Right lobe of liver (tissue), 6 donors: Measurements from ENCODE around the gene KLRC4. TPM values are rescaled to one million over a fixed set of nuclear protein-coding genes. Genes with fewer than 3 reads are reported as not detected.
"Not testable (repeated sequence)": the region's sequence is repeated elsewhere in the genome, so short reads cannot be mapped to it uniquely, and the experiment has no call there.

ENCODE experiments used
- ATAC-seq, 4 donors: fragments of 200-7000 bp; cut with Tn5 transposase; one replicate each; pipeline ENCODE4 v1.9.1; 2020; ENCODE audit warnings: mild to moderate bottlenecking in 4 of 4, moderate library complexity in 4 of 4
- DNase-seq, 3 donors: peaks; one replicate each; pipeline ENCODE4 v3.0.0-alpha.2; 2020
- H3K27ac ChIP-seq, 3 donors: fragments of 200-600 bp; one replicate each; pipeline ENCODE4 v1.8.0; 2022
- H3K27me3 ChIP-seq, 2 donors: fragments of 200-600 bp; one replicate each; pipeline ENCODE4 v1.8.0; 2022
- H3K36me3 ChIP-seq, 4 donors: fragments of 200-600 bp; sonication (generic) in 1 of 4; one replicate each; pipeline versions ENCODE4 v1.5.1 to v1.8.0; 2017 to 2022; ENCODE audit warnings: control low read depth in 1 of 4
- H3K4me1 ChIP-seq, 4 donors: fragments of 200-600 bp; sonication (generic) in 1 of 4; one replicate each; pipeline versions ENCODE4 v1.5.1 to v1.8.0; 2017 to 2022; ENCODE audit warnings: control low read depth in 1 of 4
- H3K4me3 ChIP-seq, 3 donors: fragments of 200-600 bp; one replicate each; pipeline ENCODE4 v1.8.0; 2022
- H3K9me3 ChIP-seq, 4 donors: fragments of 200-600 bp; sonication (generic) in 1 of 4; one replicate each; pipeline versions ENCODE4 v1.5.1 to v1.8.0; 2017 to 2022; ENCODE audit warnings: control low read depth in 1 of 4
- POLR2A ChIP-seq: fragments of 450-650 bp; IDR thresholded peaks from one replicate; pipeline ENCODE4 v1.6.1; 2017; ENCODE audit warnings: antibody characterized with exemption, mild to moderate bottlenecking
- WGBS: methylation state at CpG from one replicate; pipeline ENCODE4 v1.1.6; 2018; ENCODE audit warnings: low coverage, low lambda C conversion rate; ENCODE audit not compliant: insufficient coverage; ENCODE audit errors: missing lambda C conversion rate; 5-methylcytosine and 5-hydroxymethylcytosine counted together
- intact Hi-C, 2 donors: fragments of 100-400 bp; cut with DNase I; formaldehyde crosslinking; loops; one replicate each; pipeline versions ENCODE4 v1.11.2 to v1.14.1; 2022
- total RNA-seq, 6 experiments: library from RNA; depleted of rRNA in 2 of 6; stranded (reverse); fragments of >200 nt in 2 of 6; fragmentation: NEBNext Ultra II Directional in 3 of 6; extraction: Animal tissue kit (Norgen Biotek cat#: 25700) in 3 of 6; gene quantifications; one replicate each; pipeline versions ENCODE4 v1.1.0 to v1.2.4, GENCODE V29; 2016 to 2023
- TF ChIP-seq, protein P1 (sequence below), 4 donors: fragments of 200-600 bp in 3 of 4; fragments of 450-650 bp in 1 of 4; IDR thresholded peaks; one replicate each; pipeline versions ENCODE4 v1.5.1 to v1.8.0; 2016 to 2022; ENCODE audit warnings: antibody characterized with exemption in 4 of 4, mild to moderate bottlenecking in 2 of 4
- donor health status: DM: no; HTN: yes; CAD: no.
- donor health status: DM: no; HTN: no; CAD: no.
- donor health status: DM: no; HTN: no; CAD: no.
- donor health status: DM: no; HTN: yes; CAD: no.
- donor health status: DM: no; HTN: yes; CAD: no.

KLRC4 gene
- total RNA-seq, 6 experiments from 2014 or later: 0.39 TPM; not detected in 5

DNA sequence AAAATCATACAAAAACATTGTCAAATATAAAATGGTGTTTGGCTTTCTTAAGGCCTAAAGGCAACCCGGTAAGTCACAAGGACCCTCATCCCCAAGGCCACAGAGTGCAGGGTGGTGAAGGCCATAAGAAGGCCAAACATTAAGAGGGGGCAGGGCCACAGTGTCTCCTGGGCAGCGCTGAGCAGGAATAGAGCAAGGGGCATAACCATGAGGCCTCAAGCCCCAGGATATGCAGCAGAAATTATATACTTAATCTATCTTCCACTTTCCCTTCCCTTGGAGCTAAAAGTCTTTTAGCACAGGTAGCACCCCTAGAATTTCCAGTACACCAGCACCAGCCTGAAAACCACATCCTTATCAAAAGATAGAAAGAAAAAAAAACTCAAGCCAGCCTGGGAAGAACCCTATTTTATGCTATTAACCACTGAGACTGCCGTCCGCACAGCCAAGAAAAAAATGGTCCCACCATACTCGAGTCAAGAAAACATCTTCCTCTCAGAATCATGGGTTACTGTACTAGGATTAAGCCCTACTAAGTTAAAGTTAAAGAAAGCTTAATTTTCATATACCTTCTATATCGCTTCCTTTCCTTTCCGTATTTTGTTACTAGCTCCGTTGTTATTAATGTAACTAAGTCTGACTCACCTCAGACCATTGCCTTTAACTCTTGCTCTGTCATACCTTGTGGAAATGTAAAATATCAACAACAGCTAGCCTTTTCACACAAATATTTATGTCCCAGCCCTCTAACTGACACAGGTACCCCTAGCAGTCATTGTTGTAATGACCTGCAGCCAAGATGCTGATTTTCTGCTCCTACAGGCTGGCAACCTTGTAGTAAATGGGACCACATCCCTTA is 39.8 kb downstream of the KLRC4 start:
- TF ChIP-seq, protein P1, sequence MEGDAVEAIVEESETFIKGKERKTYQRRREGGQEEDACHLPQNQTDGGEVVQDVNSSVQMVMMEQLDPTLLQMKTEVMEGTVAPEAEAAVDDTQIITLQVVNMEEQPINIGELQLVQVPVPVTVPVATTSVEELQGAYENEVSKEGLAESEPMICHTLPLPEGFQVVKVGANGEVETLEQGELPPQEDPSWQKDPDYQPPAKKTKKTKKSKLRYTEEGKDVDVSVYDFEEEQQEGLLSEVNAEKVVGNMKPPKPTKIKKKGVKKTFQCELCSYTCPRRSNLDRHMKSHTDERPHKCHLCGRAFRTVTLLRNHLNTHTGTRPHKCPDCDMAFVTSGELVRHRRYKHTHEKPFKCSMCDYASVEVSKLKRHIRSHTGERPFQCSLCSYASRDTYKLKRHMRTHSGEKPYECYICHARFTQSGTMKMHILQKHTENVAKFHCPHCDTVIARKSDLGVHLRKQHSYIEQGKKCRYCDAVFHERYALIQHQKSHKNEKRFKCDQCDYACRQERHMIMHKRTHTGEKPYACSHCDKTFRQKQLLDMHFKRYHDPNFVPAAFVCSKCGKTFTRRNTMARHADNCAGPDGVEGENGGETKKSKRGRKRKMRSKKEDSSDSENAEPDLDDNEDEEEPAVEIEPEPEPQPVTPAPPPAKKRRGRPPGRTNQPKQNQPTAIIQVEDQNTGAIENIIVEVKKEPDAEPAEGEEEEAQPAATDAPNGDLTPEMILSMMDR (IDR thresholded peaks at IDR 0.05): no peak
- TF ChIP-seq POLR2A: no peak
- Histone ChIP-seq H3K4me3 (no peak overlapping the region), H3K36me3 (no peaks in the 10 kb centered on the region), H3K27ac (no peak overlapping the region), H3K27me3 (no peaks in the 10 kb centered on the region), H3K9me3 (no peaks in the 10 kb centered on the region), H3K4me1 (peaks cover 0 to 5% (median 0%) of the 10 kb centered on the region in 4 donors)
- WGBS: 88% methylated on average over 7 of the region's 8 CpGs
- intact Hi-C loops: no loop called here
- ATAC-seq (no peak), DNase-seq (no peak)

DNA sequence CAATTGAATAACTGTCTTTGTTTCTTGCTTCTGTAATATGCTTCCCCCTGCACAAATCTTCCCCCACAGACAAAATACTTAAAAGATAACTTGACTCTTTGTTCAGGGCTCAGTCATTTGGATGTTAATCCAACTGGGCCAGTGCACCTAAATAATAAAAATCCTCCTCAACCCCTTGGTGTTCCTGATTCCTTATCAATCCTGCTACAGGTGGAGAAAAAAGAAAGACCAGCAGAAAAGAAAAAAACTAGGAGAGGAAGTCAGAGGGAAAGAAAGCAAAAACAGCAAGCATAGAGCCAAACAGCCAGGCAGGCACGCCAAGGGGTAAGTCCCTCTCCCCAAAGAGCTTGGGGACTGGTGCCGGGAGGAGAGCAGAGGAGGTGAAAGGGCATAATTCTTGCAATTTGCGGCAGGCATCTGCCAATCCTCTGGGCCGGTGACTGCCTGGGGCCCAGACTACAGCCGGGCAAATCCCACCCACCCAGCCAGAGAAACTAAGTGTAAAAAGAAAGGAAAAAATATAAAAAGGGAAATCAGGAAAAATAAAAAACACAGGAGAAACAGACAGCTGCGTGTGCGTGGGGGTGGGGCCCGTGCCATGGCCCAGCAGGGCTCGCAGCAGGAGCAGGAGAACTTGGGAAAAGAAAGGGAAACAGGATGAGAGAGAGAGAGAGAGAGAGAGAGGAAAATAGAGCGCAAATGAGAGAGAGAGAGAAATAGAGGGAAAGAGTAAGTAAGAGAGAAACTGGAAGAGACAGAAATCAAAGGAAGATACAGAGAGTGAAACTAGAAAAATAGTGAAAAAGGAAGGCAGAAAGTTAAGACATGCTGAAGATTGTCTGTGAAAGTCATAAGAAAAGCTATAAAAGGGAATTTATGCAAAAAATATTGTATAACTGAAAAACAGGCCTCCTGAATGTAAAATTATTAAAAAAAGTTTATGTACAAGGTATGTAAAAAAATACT is 41.1 kb downstream of the KLRC4 start:
- Histone ChIP-seq H3K4me1 (peaks cover 0 to 5% (median 0%) of the 10 kb centered on the region in 4 donors), H3K27me3 (no peaks in the 10 kb centered on the region), H3K36me3 (no peaks in the 10 kb centered on the region), H3K4me3 (no peak overlapping the region), H3K27ac (no peak overlapping the region), H3K9me3 (no peaks in the 10 kb centered on the region)
- TF ChIP-seq POLR2A: no peak
- TF ChIP-seq, protein P1 (IDR thresholded peaks at IDR 0.05): no peak
- WGBS: 78% methylated on average over 9 of the region's 10 CpGs
- intact Hi-C loops: no loop called here
- DNase-seq: no peak
- no peak for ATAC-seq

DNA sequence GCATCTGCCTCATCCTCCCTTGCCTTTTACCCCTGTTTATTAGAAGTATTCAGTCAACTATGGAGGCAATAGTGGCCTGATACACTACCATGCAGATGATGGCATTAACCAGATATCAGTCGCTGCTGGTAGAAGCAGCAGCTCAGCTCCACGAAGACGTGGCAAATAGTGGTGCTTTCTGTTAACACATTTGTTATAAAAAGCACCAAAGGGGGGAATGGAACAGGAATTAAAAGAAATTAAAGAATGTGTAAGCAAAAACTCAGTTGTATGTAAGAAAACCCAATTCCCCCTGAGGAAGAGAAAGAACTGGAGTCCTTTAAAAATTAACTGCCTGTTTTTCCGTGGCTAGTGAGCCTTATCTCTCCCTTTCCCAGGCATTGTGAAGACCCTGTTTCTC is 41.8 kb downstream of the KLRC4 start:
- H3K27ac ChIP-seq, ATAC-seq, intact Hi-C loops, H3K9me3 ChIP-seq, H3K36me3 ChIP-seq, DNase-seq, H3K27me3 ChIP-seq, H3K4me3 ChIP-seq, H3K4me1 ChIP-seq: not testable (repeated sequence)
- WGBS: 67% methylated on average over 4 of the region's 4 CpGs

DNA sequence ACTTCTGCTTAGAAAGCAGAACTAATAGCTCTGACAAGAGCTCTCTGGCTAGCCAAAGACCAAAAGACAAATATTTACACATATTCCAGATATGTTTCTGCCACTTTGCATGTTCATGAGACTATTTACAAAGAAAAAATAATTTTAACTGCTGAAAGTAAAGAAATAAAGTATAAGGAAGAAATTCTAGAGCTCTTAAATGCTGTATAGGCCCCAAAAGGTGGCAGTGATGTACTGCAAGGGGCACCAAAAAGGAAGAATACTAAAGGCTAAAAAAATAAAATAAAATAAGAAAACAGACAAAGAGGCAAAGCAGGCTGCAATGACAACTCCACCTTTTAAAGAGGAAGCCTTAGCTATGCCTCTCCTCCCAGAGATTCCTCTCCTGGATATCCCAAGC is 42.7 kb downstream of the KLRC4 start:
- Histone ChIP-seq H3K27me3 (no peaks in the 10 kb centered on the region), H3K9me3 (no peaks in the 10 kb centered on the region), H3K4me3 (no peak overlapping the region), H3K27ac (no peak overlapping the region), H3K4me1 (peaks cover 0 to 5% (median 0%) of the 10 kb centered on the region in 4 donors), H3K36me3 (no peaks in the 10 kb centered on the region)
- TF ChIP-seq, protein P1 (IDR thresholded peaks at IDR 0.05): peak in 2 of 4 donors; percentile 15 to 23
- no peak for TF ChIP-seq POLR2A
- no peak for DNase-seq
- no peak for ATAC-seq
- intact Hi-C loops: no loop called here
